CD4-positive, alpha-beta T cell treated with Interleukin-4 for 1 hour (primary cell): Measurements from ENCODE around the gene KRTAP5-6.

ENCODE experiments used
- DNase-seq, 2 donors: peaks; one replicate each; pipeline ENCODE4 v3.0.0-alpha.2; 2020 to 2022

Gene KRTAP5-6, protein sequence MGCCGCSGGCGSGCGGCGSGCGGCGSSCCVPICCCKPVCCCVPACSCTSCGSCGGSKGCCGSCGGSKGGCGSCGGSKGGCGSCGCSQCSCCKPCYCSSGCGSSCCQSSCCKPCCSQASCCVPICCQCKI

DNA sequence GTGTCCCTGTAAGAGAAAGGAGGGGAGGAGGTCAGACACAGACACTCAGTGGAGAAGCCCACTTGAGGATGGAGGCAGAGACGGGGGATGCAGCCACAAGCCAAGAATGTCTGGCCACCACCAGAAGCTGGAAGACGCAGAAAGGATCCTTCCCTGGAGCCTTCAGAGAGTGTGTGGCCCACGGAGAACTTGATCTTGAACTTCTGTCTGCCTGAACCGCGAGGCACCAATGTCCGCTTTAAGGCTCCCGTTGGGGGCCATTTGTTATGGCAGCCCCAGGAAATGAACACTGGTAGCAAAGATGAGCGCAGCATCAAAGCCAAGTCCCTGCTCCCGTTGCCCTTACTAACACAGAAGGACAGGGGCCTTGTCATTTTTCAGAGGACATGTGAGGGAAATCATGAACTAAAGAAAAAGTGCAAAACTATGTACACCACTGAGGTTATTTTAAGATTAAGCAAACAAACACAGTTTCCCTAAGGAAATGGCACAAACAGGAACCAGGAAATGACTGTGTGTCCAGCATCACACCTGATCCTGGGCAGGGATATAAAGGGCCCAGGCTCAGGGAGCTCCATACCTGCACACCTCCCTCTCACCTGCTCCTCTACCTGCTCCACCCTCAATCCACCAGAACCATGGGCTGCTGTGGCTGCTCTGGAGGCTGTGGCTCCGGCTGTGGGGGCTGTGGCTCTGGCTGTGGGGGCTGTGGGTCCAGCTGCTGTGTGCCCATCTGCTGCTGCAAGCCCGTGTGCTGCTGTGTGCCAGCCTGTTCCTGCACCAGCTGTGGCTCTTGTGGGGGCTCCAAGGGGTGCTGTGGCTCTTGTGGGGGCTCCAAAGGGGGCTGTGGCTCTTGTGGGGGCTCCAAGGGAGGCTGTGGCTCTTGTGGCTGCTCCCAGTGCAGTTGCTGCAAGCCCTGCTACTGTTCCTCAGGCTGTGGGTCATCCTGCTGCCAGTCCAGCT, at the start of gene KRTAP5-6:
Gene KRTAP5-6 (plus strand): TSS at position 588 of the 963 bp plus-strand sequence. CDS start 51 bp downstream, at position 639.
- DNase-seq: no peak

DNA sequence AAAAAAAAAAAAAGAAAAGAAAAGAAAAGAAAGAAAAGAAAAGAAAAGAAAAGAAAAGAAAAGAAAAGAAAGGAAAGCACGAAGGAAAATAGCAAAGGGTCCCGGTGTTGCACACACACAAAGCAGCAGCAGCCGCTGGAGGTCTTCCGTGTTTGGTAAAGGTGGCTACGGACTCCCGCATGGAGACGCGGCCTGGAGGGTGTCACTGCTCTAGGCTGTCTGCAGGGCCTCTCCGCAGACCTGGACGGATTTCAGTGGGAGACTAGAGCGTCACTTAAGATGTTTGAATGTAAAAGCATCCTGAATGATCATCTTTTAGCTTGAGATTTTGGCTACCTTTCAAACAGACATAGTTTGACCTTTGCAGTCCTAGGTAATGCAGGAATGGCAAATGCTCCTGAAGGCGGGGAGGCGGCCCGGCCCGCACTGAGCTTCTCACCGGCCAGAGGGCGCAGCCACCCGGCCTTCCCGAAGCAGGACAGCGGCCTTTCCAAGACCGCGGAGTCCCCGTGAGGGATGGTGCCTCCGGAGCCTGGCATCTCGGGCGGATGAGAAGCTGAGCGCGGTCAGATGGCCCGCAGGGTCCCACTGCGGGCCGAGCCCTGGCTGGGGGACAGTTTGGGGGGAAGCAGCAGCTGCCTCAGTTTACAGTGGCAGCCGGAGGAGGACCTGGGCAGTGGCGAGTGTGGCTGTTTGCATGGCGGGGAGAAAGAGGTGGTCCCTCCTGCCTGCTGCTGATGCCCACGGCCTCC, 48.9 kb upstream of the KRTAP5-6 start:
- no peak for DNase-seq

DNA sequence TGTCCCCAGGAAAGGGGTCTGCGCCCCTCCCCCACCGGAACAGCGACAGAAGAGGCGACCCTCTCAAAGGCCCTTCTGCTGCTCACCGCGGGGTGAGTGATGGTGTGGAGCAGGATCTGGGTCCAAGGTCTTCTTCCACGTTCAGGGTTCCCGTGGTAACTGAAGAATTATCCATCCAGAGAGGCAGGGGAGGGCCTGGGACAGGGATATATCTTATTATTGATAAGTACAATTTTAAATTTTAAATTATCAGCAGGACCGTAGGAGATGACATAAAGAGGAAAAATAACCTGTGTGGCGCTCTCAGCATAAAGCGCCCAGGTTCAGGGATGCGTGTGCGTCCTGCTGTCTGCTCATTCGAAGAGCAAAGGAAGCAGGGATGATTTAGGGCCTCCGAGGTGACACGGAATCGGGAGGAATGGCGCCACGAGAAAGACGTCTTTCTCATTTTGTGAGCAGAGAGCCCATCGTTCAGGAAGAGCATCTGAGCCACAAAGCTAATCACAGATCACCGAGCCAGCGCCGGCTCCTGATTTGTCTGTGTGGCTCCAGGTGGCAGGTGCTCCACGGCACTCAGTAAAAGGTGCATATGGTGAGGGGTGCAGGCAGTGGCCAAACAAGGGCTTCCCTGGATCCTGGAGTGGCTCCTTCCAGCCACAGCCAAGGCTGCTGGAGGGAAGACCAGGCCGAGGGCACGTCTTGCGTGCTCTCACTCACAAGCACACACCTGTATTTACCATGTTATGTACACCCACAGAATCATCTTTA, 48.2 kb upstream of the KRTAP5-6 start:
- no peak for DNase-seq

DNA sequence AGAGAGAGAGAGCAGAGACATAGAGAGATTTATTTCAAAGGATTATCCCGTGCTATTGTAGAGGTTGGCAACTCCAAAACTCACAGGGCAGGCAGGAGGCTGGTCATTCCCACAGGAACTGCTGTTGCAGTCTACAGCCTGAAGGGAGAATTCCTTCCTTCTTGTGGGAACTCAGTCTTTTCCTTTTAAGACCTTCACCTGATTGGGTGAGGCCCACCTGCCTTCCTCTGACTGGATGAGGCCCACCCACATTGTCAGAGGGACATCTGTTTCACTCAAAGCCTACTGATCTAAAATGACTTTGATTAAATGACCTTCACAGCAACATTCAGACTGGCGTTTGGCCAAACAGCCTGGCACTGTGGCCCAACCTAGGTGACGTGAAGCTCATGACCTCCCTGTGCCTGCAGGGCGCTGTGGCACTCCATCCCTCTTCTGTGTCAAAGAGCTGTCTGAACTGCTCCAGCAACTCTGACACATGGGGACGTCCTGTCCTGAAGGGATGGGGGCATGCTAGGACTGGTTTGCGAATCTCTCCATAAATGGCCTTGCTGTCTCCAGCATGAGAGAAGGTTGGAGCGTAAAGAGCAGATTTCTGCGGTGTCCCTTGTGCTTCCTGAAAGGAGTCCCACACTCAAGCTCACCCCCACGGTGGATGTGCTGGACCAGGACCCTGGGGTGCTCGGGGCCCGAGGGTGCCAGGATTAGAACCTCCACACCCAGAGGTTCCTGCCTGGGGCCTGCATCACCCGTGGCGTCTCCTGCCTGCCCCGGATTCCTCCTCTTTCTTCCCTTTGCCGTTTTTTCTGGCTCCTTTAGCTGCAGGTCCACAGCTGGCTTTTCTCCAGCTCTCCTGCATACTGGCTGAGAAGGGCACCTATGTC, 46.7 kb upstream of the KRTAP5-6 start:
- DNase-seq: no peak

DNA sequence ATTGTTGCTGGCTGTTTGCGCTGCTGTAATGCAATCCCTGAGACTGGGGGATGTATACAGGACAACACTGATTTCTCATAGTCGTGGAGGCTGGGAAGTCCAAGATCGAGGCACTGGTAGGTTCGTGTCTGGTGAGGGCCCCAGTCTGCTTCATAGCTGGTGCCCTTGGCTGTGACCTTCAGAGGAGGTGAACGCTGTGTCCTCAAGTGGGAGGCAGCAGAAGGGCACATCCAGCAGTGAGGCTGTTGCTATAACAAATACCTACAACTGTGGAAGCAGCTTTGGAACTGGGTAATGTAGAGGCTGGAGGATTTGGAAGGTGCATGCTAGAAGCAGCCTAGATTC, 46.1 kb upstream of the KRTAP5-6 start:
- DNase-seq: no peak

DNA sequence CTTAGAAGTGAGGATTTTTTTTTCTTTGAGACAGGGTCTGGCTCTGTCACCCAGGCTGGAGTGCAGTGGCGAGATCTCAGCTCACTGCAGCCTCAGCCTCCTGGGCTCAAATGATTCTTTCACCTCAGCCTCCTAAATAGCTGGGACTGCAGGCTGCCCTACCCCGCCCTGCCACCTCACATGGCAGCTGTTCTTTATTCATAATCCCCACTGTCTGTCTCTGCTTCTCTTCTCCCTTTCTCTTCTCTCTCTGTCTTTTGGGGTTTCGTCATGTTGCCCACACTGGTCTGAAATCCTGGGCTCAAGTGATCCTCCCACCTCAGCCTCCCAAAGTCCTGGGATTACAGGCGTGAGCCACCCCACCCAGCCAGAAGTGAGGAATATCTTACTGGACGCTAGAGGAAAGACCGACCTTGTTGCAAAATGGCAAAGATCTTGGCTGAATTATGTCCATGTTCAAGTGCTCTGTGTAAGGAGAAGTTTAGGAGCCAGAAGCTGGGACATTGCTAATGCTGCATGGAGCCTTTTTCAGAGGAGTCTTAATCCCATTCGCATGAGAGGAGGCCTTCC, 45.5 kb upstream of the KRTAP5-6 start:
- DNase-seq: no peak

DNA sequence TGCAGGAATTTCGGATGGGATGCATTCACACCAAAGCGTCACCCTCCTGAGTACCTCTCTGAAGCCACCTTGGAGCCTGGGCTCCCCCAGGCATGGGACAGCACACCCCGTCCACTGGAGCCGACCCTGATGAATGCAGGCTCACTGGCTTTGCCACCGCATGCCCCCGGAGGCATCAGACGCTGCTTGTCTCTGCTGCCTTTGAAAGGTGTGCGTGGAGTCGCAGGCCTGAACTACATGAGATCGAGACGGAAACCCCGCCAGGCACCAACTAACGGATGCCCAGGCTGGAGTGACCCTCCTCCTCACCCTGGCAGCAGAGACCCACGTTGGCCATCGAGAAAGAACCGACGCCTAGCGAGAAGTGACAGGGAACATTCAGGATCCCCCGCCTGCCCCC, 45.0 kb upstream of the KRTAP5-6 start:
- no peak for DNase-seq

DNA sequence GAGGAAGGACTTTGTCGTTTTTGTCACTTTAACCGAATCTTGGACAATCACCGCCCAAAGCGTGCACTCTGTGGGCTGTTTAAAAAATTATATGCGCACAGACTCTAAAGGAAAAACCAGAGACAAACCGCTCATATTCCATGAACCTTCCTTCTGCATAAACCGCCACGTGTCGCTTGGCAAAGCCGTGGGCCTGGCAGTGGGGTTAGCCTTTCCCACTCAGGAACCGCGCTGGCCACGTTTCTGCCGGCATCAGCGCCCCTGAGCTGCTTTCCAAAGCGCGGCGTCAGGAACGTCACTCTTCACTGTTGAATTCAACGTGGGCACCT, 44.6 kb upstream of the KRTAP5-6 start:
- no peak for DNase-seq

DNA sequence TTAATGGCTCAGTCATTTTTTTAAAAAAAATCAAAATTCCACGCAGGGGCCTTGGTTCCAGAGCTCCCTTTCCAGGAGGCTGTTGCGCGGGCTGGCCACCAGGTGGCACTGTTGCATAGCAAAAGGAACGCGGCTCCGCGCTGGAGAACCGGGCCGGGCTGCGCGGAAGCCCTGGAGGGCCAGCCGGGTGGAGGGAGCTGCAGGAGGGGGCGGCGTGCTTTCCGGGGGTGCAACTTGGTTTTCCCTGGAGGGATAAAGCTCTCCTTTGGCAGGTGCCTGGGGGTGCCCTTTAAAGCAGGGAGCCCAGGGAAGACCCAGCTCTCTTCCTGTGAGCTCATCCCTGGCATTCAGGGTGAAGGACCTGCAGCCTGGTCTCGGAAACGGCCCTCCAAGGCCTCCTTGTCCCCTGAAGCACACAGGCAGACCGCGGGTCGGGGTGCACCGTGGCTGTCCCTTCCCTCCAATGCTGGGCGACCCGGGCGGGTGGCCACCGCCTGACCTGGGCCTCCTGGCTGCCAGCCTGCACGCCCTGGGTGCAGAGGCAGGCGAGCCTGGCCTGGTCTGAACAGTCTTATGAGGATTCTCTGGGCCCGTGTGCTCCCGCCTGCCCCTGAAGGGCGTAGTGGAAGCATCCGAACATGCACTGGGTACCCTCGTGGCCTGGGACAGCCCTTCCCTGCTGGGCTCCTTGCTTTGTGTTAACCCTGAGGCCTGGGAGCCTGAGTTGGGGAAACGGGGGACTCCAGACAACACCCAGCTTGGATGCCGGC, 44.0 kb upstream of the KRTAP5-6 start:
- DNase-seq: peak; percentile 71 to 73

DNA sequence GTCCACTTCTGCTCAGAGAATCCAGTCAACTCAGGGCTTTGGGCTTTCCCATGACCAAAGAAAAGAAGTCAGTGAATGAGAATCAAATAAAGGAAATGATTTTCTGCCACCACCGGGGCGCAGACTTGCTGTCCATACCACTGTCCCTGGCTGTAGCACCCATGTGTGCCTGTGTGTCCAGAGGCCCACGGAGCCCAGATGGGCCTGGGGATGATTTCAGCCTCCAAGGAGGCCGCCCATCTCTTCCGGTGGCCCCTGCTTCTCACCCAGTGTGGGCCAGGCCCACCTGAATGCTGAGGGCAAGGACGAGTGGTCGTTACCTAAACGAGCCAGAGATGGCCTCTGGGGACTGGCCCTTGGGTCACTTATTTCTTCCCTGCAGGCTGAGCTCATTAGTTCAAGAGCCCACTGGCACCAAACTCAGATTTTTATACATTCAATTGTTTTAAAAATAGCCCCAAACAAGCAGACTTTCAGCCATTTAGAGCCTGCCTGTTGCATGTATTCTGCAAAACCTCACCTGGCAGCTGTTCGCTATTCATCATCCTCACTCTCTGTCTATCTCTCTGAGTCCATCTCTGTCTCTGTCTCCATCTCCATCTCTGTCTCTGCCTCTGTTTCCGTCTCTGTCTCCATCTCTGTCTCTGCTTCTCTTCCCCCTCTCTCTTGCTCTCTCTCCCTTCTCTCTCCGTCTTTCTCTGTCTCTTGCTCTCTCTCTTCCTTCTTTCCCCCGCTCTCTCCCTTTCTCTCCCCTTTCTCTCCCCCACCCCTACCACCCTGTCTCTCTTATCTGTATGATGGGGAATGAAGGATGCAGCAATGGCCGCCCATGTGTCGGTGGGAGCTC, 43.2 kb upstream of the KRTAP5-6 start:
- DNase-seq: no peak

DNA sequence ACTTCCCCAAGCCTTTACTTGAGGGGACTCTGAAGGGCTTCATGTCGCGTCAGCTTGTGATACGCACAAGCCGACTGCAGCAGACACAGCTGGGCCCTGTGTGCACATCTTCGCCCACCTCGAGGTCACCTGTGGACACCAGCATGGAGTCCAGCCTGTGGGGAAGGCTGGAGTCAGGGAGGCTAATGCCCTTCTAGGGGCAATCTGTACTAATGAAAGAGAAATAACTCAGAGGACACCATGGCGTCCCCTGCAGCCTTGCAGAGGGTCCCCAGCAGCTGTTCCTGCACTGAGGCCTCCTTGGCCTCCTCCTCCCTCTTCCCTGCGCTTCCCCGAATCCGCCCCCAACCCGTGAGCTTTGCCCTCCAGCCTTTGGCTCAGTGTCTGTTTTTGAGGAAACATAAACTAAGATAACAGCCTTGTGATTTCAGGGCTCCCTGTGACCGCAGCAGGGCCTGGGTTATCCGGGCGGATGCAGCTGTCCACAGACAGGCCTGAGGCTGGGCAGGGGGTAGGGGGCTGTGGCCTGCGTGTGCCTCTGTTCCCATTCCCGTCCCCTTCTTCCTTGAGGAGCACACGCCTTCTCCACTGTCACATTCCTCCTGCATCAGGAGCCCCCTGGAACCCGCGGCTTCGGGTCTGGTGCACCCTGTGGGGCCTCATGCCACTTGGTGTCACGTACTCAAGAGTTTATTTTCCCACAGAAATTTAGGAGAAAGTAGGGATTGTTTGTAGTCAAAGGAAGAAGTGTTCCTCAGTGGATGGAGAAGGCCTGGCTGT, 42.4 kb upstream of the KRTAP5-6 start:
- DNase-seq: no peak

DNA sequence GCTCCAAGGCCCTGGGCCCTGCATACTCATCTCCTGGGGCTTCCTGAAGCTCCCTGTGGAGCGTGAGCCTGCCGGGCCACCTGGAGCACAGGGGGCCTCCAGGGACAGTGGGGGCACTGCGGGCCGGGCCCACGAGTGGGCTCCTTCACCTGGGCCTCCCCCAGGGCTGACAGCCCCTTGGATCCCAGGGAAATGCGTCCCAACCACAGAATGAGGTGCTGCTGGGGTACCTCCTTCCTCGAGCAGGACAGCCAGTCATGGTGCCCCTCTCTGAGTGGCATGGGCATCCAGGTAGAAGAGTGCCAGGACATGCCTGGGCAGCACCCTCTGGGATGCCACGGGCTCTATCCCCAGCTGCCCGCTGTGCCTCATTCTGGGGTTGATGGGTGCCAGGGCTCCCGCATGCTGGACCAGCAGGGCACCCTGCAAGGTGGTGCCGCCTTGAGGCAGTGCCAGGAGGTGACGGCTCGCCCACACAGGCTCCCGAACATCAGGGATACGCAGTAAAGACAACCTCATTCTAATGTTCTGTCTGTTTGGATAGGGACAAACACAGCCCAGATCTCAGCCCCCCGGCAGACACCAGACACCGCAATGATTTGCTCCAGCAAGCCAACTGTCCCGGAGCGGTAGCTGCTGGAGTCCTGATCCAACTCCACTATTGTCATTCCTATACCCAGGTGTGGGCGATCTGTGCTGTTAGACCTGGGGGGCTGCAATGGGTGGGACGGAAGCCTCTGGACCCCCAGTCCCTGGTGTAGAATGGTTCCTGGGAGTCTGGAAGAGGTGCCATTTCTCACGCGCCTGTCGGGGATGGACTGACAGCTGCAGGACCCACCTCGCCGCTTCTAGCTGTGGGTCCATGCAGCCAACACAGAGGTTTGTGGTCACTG, 41.6 kb upstream of the KRTAP5-6 start:
- DNase-seq: peak in 1 of 2 donors; percentile 3

DNA sequence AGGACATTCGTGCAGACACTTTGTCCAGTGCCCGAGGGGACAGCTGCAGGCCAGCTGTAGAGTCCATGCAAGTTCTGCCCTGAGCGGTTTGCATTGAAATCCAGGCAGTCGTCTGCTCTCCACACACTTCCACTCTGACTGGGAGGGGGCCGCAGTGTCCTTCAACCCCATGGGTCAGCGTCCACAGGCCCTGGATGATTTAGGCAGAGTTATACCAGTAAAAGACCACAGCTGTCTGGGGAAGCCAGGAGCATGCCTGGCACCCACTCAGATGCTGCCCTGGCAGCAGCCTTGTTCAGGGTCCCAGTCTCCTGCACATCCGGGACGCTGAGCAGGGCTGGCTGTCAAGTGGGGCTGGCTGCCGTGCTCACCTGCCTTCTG, 40.9 kb upstream of the KRTAP5-6 start:
- DNase-seq: no peak

DNA sequence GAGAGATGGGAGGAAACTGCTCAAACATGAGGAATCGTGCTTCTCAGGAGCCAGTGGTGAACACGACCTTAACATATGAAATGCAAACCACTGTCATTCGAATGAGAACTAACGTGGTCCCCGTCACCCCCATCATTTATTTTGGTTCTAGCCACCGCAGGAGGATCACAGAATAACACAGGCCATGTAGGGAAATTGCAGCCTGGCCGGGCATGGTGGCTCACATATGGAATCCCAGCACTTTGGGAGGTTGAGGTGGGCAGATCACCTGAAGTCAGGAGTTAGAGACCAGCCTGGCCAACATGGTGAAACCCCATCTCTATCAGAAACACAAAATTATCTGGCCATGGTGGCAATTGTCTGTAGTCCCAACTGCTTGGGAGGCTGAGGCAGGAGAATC, 40.3 kb upstream of the KRTAP5-6 start:
- DNase-seq: no peak

DNA sequence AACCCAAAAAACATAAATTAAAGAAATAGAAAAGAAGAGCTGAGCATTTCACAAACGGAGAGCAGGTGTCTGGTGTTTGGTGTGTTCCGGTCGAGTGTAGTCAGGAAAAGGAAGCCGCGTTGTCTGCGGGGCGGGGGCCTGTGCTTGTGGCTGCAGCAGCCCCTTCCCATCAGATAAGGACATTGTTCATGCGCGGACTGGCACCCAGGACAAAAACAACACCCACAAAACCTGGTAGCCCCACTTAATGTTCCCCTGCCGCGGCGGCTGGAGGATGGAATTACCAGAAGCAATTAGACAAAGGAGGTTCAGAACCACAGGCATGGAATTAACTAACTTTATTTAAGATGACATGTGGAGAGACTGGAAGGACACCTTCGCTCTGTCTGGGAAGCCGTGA, 37.5 kb upstream of the KRTAP5-6 start:
- no peak for DNase-seq

DNA sequence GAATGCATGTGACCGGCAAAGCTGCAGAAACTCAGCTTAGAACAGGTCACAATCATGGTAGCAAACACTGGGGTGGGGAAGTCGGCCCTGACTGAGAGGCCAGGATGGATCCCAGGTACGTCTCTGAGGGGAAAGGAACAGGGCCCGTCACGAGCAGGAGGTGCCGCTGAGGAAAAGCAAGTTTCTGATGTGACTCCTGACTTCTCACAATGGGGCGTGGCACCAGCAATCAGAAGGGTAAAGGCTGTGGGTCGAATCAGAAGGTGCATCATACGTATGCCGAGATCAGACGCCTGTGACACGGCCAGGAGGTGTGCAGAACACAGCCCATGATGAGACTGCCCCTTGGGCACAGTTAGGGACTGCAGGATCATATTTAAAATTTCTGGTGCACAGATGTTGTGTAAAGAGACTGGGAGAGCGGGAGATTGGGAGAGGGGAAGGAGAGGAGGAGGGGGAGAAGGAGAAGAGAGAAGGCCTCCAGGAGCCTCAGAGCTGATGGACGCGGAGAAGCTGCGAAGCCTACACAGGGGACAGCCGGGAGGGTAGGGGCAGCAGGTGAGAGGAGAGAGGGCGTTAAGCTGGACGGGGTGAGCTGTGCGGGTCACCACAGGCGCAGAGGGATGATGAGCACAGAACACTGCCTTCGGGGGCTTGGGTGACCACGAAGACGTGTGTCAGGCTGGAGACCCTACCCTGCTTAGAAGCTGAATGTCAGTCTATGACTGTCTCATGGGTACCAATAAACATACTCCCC, 36.7 kb upstream of the KRTAP5-6 start:
- DNase-seq: no peak
